ENCODE results near the gene WDR27.
"Not testable (repeated sequence)": the region's sequence is repeated elsewhere in the genome, so short reads cannot be mapped to it uniquely, and the experiment has no call there.

WDR27 gene

GRCh38 chr6:169707772-169708171 lies 5.9 kb upstream of the WDR27 start:
- DNase-seq: no peak

- no peak for DNase-seq
Measured at GRCh38 chr6:169702840-169703246, 1.0 kb upstream of the WDR27 start.

GRCh38 chr6:169701311-169701953 lies 397 bp downstream of the WDR27 start:
- DNase-seq: no peak

- peak; percentile 25 for DNase-seq
Measured at GRCh38 chr6:169700296-169700695, 1.5 kb downstream of the WDR27 start.

- not testable (repeated sequence) for DNase-seq
Measured at GRCh38 chr6:169697115-169697514, 4.7 kb downstream of the WDR27 start.

GRCh38 chr6:169695131-169695530 lies 6.7 kb downstream of the WDR27 start:
- no peak for DNase-seq

GRCh38 chr6:169692516-169692915 lies 9.3 kb downstream of the WDR27 start:
- DNase-seq: no peak

- no peak for DNase-seq
Measured at GRCh38 chr6:169691260-169691659, 10.6 kb downstream of the WDR27 start.

- DNase-seq: no peak
Measured at GRCh38 chr6:169689287-169689686, 12.5 kb downstream of the WDR27 start.

GRCh38 chr6:169685860-169686259 lies 16.0 kb downstream of the WDR27 start:
- DNase-seq: no peak

GRCh38 chr6:169684056-169684455 lies 17.8 kb downstream of the WDR27 start:
- DNase-seq: no peak

- no peak for DNase-seq
Measured at GRCh38 chr6:169678342-169678741, 23.5 kb downstream of the WDR27 start.

GRCh38 chr6:169677096-169677495 lies 24.7 kb downstream of the WDR27 start:
- no peak for DNase-seq

- no peak for DNase-seq
Measured at GRCh38 chr6:169675011-169675410, 26.8 kb downstream of the WDR27 start.

GRCh38 chr6:169671563-169671962 lies 30.3 kb downstream of the WDR27 start:
- no peak for DNase-seq

- no peak for DNase-seq
Measured at GRCh38 chr6:169669889-169670288, 31.9 kb downstream of the WDR27 start.

- no peak for DNase-seq
Measured at GRCh38 chr6:169669147-169669546, 32.7 kb downstream of the WDR27 start.

- DNase-seq: no peak
Measured at GRCh38 chr6:169668203-169668847, 33.5 kb downstream of the WDR27 start.

GRCh38 chr6:169667716-169668115 lies 34.1 kb downstream of the WDR27 start:
- no peak for DNase-seq

GRCh38 chr6:169666441-169666840 lies 35.4 kb downstream of the WDR27 start:
- no peak for DNase-seq

- DNase-seq: no peak
Measured at GRCh38 chr6:169665289-169665688, 36.5 kb downstream of the WDR27 start.

GRCh38 chr6:169664227-169664626 lies 37.6 kb downstream of the WDR27 start:
- no peak for DNase-seq

- no peak for DNase-seq
Measured at GRCh38 chr6:169663468-169663867, 38.4 kb downstream of the WDR27 start.

- no peak for DNase-seq
Measured at GRCh38 chr6:169661391-169661756, 40.5 kb downstream of the WDR27 start.
